ENCODE data around the gene KRTAP3-1. TPM values are rescaled to one million over a fixed set of nuclear protein-coding genes. Genes with fewer than 3 reads are reported as not detected.
A peak's percentile ranks its signal among the peaks of the same experiment; 100 is the strongest.

The KRTAP3-1 gene
- total RNA-seq, 1 donor from 2014 or later, result not detected

DNA sequence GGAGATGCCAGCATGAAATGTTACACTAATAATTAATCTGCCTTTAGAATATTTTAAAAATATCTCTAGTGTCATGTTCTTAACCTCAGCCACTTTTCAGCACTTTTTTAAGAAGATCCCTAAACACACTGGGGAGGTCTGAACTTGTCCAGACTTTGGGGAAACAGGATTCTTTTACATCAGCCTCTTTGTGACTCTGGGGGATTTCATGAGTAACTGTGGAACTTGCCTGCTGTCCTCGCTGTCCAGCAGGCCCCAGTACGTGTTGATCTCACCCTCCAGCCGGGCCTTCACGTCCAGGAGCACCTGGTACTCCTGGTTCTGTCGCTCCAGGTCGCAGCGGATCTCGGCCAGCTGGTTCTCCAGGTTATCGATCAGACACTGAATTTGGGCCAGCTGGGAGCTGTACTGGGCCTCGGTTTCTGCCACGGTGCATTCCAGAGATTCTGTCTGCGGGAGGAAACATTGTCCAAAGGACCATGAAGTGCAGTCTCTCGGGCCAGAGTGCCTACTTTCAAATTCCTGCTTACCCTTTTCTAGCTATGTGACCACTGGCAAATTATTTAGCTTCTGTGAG, 30.3 kb downstream of the KRTAP3-1 start:
- no peak for DNase-seq (ENCODE audit: low read depth in 2 of 2)

DNA sequence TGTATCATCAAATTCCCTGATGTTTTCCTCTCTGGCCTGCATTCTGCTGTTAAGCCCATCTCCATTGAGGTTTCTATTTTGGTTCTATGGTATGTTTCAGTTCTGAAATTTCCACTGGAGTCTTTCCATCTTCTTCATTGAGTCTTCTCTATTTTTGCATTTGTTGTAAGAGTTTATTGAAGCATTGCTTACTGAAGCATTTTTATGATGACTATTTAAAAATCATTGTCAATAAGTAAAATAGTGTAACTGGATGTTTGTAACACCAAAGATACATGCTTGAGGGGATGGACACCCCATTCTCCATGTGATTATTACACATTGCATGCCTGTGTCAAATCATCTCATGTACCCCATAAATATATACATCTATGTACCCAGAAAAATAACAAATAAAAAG, 33.4 kb downstream of the KRTAP3-1 start:
- no peak for DNase-seq (ENCODE audit: low read depth in 2 of 2)

DNA sequence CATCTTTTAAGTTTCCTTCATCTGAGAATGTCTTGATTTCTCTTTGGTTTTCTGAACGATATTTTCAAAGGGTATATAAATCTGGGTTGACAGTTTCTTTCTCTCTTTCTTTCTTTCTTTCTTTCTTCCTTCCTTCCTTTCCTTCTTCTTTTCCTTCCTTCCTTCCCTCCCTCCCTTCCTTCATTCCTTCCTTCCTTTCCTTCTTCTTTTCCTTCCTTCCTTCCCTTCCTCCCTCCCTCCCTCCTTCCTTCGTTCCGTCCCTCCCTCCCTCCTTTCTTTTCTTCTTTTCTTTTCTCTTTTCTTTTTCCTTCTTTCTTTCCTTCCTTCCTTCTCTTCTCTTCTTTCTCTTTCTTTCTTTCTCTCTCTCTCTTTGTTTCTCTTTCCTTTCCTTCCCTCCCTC, 34.6 kb downstream of the KRTAP3-1 start:
- no peak for DNase-seq (ENCODE audit: low read depth in 2 of 2)

DNA sequence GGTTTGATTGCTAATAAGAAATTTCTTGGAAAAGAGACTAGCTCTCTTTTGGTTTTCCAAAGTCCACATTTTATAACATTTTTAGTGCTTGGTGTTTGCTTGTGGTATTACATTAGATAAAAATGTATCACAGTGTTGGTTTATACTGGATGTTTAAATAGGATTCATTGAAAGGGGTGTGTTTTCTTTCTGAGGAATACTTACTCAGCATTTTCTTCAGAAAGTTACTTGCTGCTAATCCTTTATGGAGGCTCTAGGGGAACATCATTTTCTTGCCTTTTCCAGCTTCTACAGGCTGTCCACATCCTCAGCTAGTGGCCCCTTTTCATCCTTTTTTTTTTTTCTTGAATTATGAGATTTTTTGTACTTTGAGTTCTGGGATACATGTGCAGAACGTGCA, 41.3 kb downstream of the KRTAP3-1 start:
- DNase-seq (ENCODE audit: low read depth in 2 of 2), result no peak

DNA sequence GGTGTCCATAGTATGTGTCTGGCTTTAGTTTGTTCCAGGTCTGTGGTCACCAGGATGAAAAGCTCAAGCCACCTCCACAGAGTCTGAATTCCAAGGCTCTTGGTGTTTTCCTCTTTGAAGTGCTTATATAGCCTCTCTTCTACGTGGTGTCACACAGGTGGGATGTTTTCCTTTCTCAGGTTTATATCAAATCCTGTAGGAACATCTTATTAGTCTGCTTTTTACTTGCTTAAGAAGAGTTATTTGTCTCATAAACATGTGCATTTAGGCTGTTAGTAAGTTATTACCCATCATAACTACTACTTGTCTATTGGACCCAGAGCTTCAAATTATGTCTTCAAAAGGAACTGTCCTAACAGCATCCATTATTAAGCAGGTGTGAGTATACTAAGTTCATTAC, 42.1 kb downstream of the KRTAP3-1 start, which contains the start of gene KRT39:
TSS of gene KRT39 (minus strand) at position 101 of the 400 bp plus-strand sequence. CDS start at position 9, 92 bp downstream.
- DNase-seq (ENCODE audit: low read depth in 2 of 2), result no peak

DNA sequence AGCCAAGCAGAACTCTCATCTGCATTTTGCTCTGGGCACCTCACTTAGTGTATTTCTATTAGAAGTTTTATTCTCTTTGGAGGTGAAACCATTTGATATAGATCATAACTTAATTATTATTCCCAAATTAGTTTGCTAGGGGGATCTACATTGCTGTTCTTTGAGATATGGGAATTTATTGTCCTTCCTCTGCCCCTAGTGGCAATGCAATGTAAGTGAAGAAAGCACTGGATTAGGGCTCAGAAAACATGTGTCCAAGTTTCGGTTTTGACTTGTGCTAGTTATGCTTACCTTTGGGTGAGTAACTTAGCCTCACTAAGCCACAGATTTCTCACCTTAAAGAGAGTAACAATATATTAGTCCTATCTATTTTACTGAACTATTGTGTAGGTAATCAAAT, 45.1 kb downstream of the KRTAP3-1 start:
- peak; percentile 17 to 52 for DNase-seq (ENCODE audit: low read depth in 2 of 2)

DNA sequence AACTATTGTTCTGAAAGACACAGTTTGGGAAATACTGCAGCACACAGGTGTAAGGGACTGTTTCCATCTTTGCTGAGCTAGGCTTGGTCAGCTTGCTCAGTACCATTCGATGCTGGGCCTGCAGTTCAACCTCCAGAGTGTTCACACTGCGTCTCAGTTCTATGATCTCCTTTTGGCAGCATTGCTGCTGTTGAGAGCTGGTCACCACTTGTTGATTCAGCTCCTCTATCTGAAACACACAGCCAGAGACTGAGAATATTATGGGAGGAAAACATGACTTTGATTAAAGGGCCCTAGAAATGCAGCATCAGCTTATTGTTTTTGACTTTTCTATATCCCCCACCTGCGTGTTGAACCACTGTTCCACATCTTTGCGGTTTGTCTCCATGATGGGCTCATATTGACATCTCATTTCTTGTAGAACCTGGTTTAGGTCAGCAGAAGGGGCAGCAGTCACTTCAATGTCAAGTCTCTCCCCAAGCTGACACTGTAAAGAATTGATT, 46.8 kb downstream of the KRTAP3-1 start:
- DNase-seq (ENCODE audit: low read depth in 2 of 2), result no peak

DNA sequence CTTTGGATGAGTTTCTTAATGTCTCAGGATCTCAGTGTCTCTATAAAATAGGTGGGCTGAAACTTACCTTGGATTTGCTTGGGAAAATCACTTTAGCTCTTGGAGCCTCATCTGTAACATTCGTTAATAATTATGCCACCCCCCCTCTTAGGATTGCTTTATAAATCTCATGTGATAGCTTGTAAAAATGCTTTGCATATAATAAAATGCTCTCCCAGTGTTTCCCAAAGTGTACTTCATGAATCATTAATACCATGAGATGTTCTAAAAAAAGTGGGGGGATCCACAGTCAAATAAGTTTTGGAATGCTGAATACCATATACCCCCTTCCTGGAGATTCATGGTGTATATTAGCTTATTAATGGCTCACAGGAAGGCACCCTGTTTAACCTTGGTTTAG, 47.3 kb downstream of the KRTAP3-1 start:
- DNase-seq (ENCODE audit: low read depth in 2 of 2), result no peak

DNA sequence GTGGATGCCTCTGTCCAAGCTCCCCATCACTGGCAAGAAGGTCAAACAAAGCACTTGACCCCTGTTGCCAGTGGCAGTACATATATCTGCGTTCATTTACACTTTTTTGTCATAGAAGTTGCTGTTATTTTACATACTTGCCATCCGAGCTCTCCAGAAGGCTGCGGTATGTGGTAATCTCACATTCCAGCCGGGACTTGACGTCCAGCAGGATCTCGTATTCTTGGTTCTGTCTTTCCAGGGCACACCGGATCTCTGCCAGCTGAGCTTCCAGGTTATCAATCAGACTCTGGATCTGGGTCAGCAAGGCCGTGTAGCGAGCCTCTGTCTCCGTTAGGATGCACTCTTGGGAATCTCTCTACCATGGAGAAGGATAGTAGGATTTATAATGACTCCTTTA, 48.8 kb downstream of the KRTAP3-1 start:
- DNase-seq (ENCODE audit: low read depth in 2 of 2), result no peak

Other genes with a start within 250 kb of the KRTAP3-1 start
- not detected in 2 replicates for gene KRT26, start 236.9 kb downstream of the KRTAP3-1 start, total RNA-seq
- gene KRT27, start 226.6 kb downstream of the KRTAP3-1 start, total RNA-seq, result not detected in 2 replicates
- not detected in 2 replicates for gene KRT28, start 209.2 kb downstream of the KRTAP3-1 start, total RNA-seq
- gene KRT10, start 186.5 kb downstream of the KRTAP3-1 start, total RNA-seq, result 1.6 and 3.3 TPM in 2 replicates
- not detected in 2 replicates for gene KRT12, start 141.9 kb downstream of the KRTAP3-1 start, total RNA-seq
- gene KRT20, start 123.9 kb downstream of the KRTAP3-1 start, total RNA-seq, result not detected in 2 replicates
- under 0.01 and 1.6 TPM in 2 replicates for gene KRT23, start 71.5 kb downstream of the KRTAP3-1 start, total RNA-seq
- not detected in 2 replicates for gene KRT39, start 42.2 kb downstream of the KRTAP3-1 start, total RNA-seq
- gene KRT40, start 24.8 kb downstream of the KRTAP3-1 start, total RNA-seq, result not detected in 2 replicates
- gene KRTAP3-3, start 15.0 kb downstream of the KRTAP3-1 start, total RNA-seq, result not detected in 2 replicates
- not detected in 2 replicates for gene KRTAP3-2, start 9.2 kb downstream of the KRTAP3-1 start, total RNA-seq
- not detected in 2 replicates for gene KRTAP1-5, start 18.1 kb upstream of the KRTAP3-1 start, total RNA-seq
- not detected in 2 replicates for gene KRTAP1-4, start 21.1 kb upstream of the KRTAP3-1 start, total RNA-seq
- not detected in 2 replicates for gene KRTAP1-3, start 25.7 kb upstream of the KRTAP3-1 start, total RNA-seq
- gene KRTAP1-1, start 32.3 kb upstream of the KRTAP3-1 start, total RNA-seq, result not detected in 2 replicates
- not detected in 2 replicates for gene KRTAP2-1, start 38.2 kb upstream of the KRTAP3-1 start, total RNA-seq
- not detected in 2 replicates for gene KRTAP2-2, start 46.1 kb upstream of the KRTAP3-1 start, total RNA-seq
- gene KRTAP2-3, start 51.0 kb upstream of the KRTAP3-1 start, total RNA-seq, result not detected in 2 replicates
- not detected in 2 replicates for gene KRTAP2-4, start 56.8 kb upstream of the KRTAP3-1 start, total RNA-seq
- not detected in 2 replicates for gene KRTAP4-7, start 75.0 kb upstream of the KRTAP3-1 start, total RNA-seq
- not detected in 2 replicates for gene KRTAP4-8, start 89.0 kb upstream of the KRTAP3-1 start, total RNA-seq
- gene KRTAP4-16, start 93.1 kb upstream of the KRTAP3-1 start, total RNA-seq, result not detected in 2 replicates
- gene KRTAP4-9, start 96.3 kb upstream of the KRTAP3-1 start, total RNA-seq, result not detected in 2 replicates
- gene KRTAP4-11, start 109.2 kb upstream of the KRTAP3-1 start, total RNA-seq, result not detected in 2 replicates
- gene KRTAP4-12, start 115.1 kb upstream of the KRTAP3-1 start, total RNA-seq, result not detected in 2 replicates
- gene KRTAP4-6, start 131.4 kb upstream of the KRTAP3-1 start, total RNA-seq, result not detected in 2 replicates
- gene KRTAP4-5, start 140.7 kb upstream of the KRTAP3-1 start, total RNA-seq, result not detected in 2 replicates
- not detected in 2 replicates for gene KRTAP4-4, start 151.6 kb upstream of the KRTAP3-1 start, total RNA-seq
- gene KRTAP4-3, start 159.1 kb upstream of the KRTAP3-1 start, total RNA-seq, result not detected in 2 replicates
- gene KRTAP4-2, start 169.1 kb upstream of the KRTAP3-1 start, total RNA-seq, result not detected in 2 replicates
- not detected in 2 replicates for gene KRTAP4-1, start 175.8 kb upstream of the KRTAP3-1 start, total RNA-seq
- gene KRTAP9-1, start 180.8 kb upstream of the KRTAP3-1 start, total RNA-seq, result not detected in 2 replicates
- gene KRTAP9-2, start 217.5 kb upstream of the KRTAP3-1 start, total RNA-seq, result not detected in 2 replicates
- not detected in 2 replicates for gene KRTAP9-3, start 223.3 kb upstream of the KRTAP3-1 start, total RNA-seq
- not detected in 2 replicates for gene KRTAP9-8, start 228.9 kb upstream of the KRTAP3-1 start, total RNA-seq
- not detected in 2 replicates for gene KRTAP9-4, start 240.6 kb upstream of the KRTAP3-1 start, total RNA-seq
- not detected in 2 replicates for gene KRTAP9-9, start 246.3 kb upstream of the KRTAP3-1 start, total RNA-seq

All from lung microvascular endothelial cell (primary cell).